ENCODE data around the gene NGLY1.

Gene NGLY1

GRCh38 chr3:25817638-25818037 is 34.4 kb upstream of the NGLY1 start:
- DNase-seq (ENCODE audit: low read depth, low spot score), result no peak
- Histone ChIP-seq H3K36me3 (ENCODE audit: control insufficient read depth, insufficient read depth, low read length) (no peaks in the 10 kb centered on the region), H3K9me3 (ENCODE audit: control insufficient read depth, insufficient read depth, low read length) (no peaks in the 10 kb centered on the region), H3K27ac (ENCODE audit: low read length) (no peak overlapping the region), H3K27me3 (ENCODE audit: control insufficient read depth, insufficient read depth, low read length) (no peaks in the 10 kb centered on the region), H3K4me1 (ENCODE audit: control insufficient read depth, insufficient read depth, low read length) (peaks cover 3% of the 10 kb centered on the region; the same call in 1 of the 2 replicates), H3K4me3 (ENCODE audit: low read length) (no peak overlapping the region)
- no CpG with 5 or more reads among the region's 1 CpG for WGBS (ENCODE audit: insufficient coverage, insufficient read length)

- Histone ChIP-seq H3K36me3 (ENCODE audit: control insufficient read depth, insufficient read depth, low read length) (no peaks in the 10 kb centered on the region), H3K4me3 (ENCODE audit: low read length) (no peak overlapping the region), H3K9me3 (ENCODE audit: control insufficient read depth, insufficient read depth, low read length) (no peaks in the 10 kb centered on the region), H3K27ac (ENCODE audit: low read length) (no peak overlapping the region), H3K4me1 (ENCODE audit: control insufficient read depth, insufficient read depth, low read length) (peaks cover 3% of the 10 kb centered on the region; the same call in 1 of the 2 replicates), H3K27me3 (ENCODE audit: control insufficient read depth, insufficient read depth, low read length) (no peaks in the 10 kb centered on the region)
- WGBS (ENCODE audit: insufficient coverage, insufficient read length), result no CpG with 5 or more reads among the region's 1 CpG
- no peak for DNase-seq (ENCODE audit: low read depth, low spot score)
Measured at GRCh38 chr3:25817107-25817506, 33.9 kb upstream of the NGLY1 start.

- WGBS (ENCODE audit: insufficient coverage, insufficient read length), result no CpG with 5 or more reads among the region's 4 CpGs
- Histone ChIP-seq H3K4me1 (ENCODE audit: control insufficient read depth, insufficient read depth, low read length) (no peaks in the 10 kb centered on the region), H3K9me3 (ENCODE audit: control insufficient read depth, insufficient read depth, low read length) (no peaks in the 10 kb centered on the region), H3K27ac (ENCODE audit: low read length) (no peak overlapping the region), H3K36me3 (ENCODE audit: control insufficient read depth, insufficient read depth, low read length) (no peaks in the 10 kb centered on the region), H3K27me3 (ENCODE audit: control insufficient read depth, insufficient read depth, low read length) (no peaks in the 10 kb centered on the region), H3K4me3 (ENCODE audit: low read length) (no peak overlapping the region)
- DNase-seq (ENCODE audit: low read depth, low spot score), result no peak
Measured at GRCh38 chr3:25812644-25813043, 29.4 kb upstream of the NGLY1 start.

- H3K27me3 ChIP-seq (ENCODE audit: control insufficient read depth, insufficient read depth, low read length), result no peaks in the 10 kb centered on the region
- no peak for DNase-seq (ENCODE audit: low read depth, low spot score)
- no peaks in the 10 kb centered on the region for H3K36me3 ChIP-seq (ENCODE audit: control insufficient read depth, insufficient read depth, low read length)
- no CpG with 5 or more reads among the region's 1 CpG for WGBS (ENCODE audit: insufficient coverage, insufficient read length)
- H3K4me1 ChIP-seq (ENCODE audit: control insufficient read depth, insufficient read depth, low read length), result no peaks in the 10 kb centered on the region
- H3K9me3 ChIP-seq (ENCODE audit: control insufficient read depth, insufficient read depth, low read length), result no peaks in the 10 kb centered on the region
- no peak overlapping the region for H3K27ac ChIP-seq (ENCODE audit: low read length)
- no peak overlapping the region for H3K4me3 ChIP-seq (ENCODE audit: low read length)
Measured at GRCh38 chr3:25804676-25805075, 21.4 kb upstream of the NGLY1 start.

GRCh38 chr3:25803833-25804232 is 20.6 kb upstream of the NGLY1 start:
- Histone ChIP-seq H3K27me3 (ENCODE audit: control insufficient read depth, insufficient read depth, low read length) (no peaks in the 10 kb centered on the region), H3K9me3 (ENCODE audit: control insufficient read depth, insufficient read depth, low read length) (no peaks in the 10 kb centered on the region), H3K27ac (ENCODE audit: low read length) (no peak overlapping the region), H3K4me3 (ENCODE audit: low read length) (no peak overlapping the region), H3K36me3 (ENCODE audit: control insufficient read depth, insufficient read depth, low read length) (no peaks in the 10 kb centered on the region), H3K4me1 (ENCODE audit: control insufficient read depth, insufficient read depth, low read length) (no peaks in the 10 kb centered on the region)
- no peak for DNase-seq (ENCODE audit: low read depth, low spot score)
- WGBS (ENCODE audit: insufficient coverage, insufficient read length), result no CpG with 5 or more reads among the region's 2 CpGs

GRCh38 chr3:25801786-25802185 is 18.5 kb upstream of the NGLY1 start:
- WGBS (ENCODE audit: insufficient coverage, insufficient read length), result no CpG with 5 or more reads among the region's 3 CpGs
- Histone ChIP-seq H3K27me3 (ENCODE audit: control insufficient read depth, insufficient read depth, low read length) (no peaks in the 10 kb centered on the region), H3K4me3 (ENCODE audit: low read length) (no peak overlapping the region), H3K4me1 (ENCODE audit: control insufficient read depth, insufficient read depth, low read length) (no peaks in the 10 kb centered on the region), H3K9me3 (ENCODE audit: control insufficient read depth, insufficient read depth, low read length) (no peaks in the 10 kb centered on the region), H3K27ac (ENCODE audit: low read length) (no peak overlapping the region), H3K36me3 (ENCODE audit: control insufficient read depth, insufficient read depth, low read length) (no peaks in the 10 kb centered on the region)
- DNase-seq (ENCODE audit: low read depth, low spot score), result no peak

- no peaks in the 10 kb centered on the region; the same call in 1 of the 2 replicates for H3K4me1 ChIP-seq (ENCODE audit: control insufficient read depth, insufficient read depth, low read length)
- WGBS (ENCODE audit: insufficient coverage, insufficient read length), result no CpG with 5 or more reads among the region's 56 CpGs
- peak; percentile 60 for DNase-seq (ENCODE audit: low read depth, low spot score)
Measured at GRCh38 chr3:25789596-25790556, 6.6 kb upstream of the NGLY1 start, which contains the start of gene OXSM. TSS of gene OXSM (plus strand) at chr3:25790090. CDS start at chr3:25791021, 931 bp downstream.

GRCh38 chr3:25789209-25789595 is 6.0 kb upstream of the NGLY1 start:
- no peaks in the 10 kb centered on the region for H3K9me3 ChIP-seq (ENCODE audit: control insufficient read depth, insufficient read depth, low read length)
- no peaks in the 10 kb centered on the region for H3K27me3 ChIP-seq (ENCODE audit: control insufficient read depth, insufficient read depth, low read length)
- WGBS (ENCODE audit: insufficient coverage, insufficient read length), result no CpG with 5 or more reads among the region's 2 CpGs
- H3K4me1 ChIP-seq (ENCODE audit: control insufficient read depth, insufficient read depth, low read length), result no peaks in the 10 kb centered on the region; the same call in 1 of the 2 replicates
- DNase-seq (ENCODE audit: low read depth, low spot score), result no peak
- H3K27ac ChIP-seq (ENCODE audit: low read length), result no peak overlapping the region
- no peaks in the 10 kb centered on the region for H3K36me3 ChIP-seq (ENCODE audit: control insufficient read depth, insufficient read depth, low read length)
- peak overlapping the region; percentile 39; the same call in 1 of the 2 replicates for H3K4me3 ChIP-seq (ENCODE audit: low read length)

More at GRCh38 chr3:25789596-25790556, 6.6 kb upstream of the NGLY1 start, which contains the start of gene OXSM:
- Histone ChIP-seq H3K36me3 (ENCODE audit: control insufficient read depth, insufficient read depth, low read length) (no peaks in the 10 kb centered on the region), H3K27me3 (ENCODE audit: control insufficient read depth, insufficient read depth, low read length) (no peaks in the 10 kb centered on the region), H3K9me3 (ENCODE audit: control insufficient read depth, insufficient read depth, low read length) (no peaks in the 10 kb centered on the region), H3K27ac (ENCODE audit: low read length) (no peak within 1 kb of the TSS), H3K4me3 (ENCODE audit: low read length) (peak within 1 kb of the TSS; percentile 39; the same call in 1 of the 2 replicates)

- no peak overlapping the region for H3K4me3 ChIP-seq (ENCODE audit: low read length)
Measured at GRCh38 chr3:25787689-25788088, 4.4 kb upstream of the NGLY1 start.

GRCh38 chr3:25785826-25786225 is 2.6 kb upstream of the NGLY1 start:
- no peaks in the 10 kb centered on the region for H3K36me3 ChIP-seq (ENCODE audit: control insufficient read depth, insufficient read depth, low read length)
- no peak for DNase-seq (ENCODE audit: low read depth, low spot score)
- no peaks in the 10 kb centered on the region for H3K9me3 ChIP-seq (ENCODE audit: control insufficient read depth, insufficient read depth, low read length)
- H3K27me3 ChIP-seq (ENCODE audit: control insufficient read depth, insufficient read depth, low read length), result no peaks in the 10 kb centered on the region
- H3K27ac ChIP-seq (ENCODE audit: low read length), result no peak overlapping the region
- no peaks in the 10 kb centered on the region; the same call in 1 of the 2 replicates for H3K4me1 ChIP-seq (ENCODE audit: control insufficient read depth, insufficient read depth, low read length)
- no peak overlapping the region for H3K4me3 ChIP-seq (ENCODE audit: low read length)
- WGBS (ENCODE audit: insufficient coverage, insufficient read length), result no CpG with 5 or more reads among the region's 3 CpGs

More at GRCh38 chr3:25787689-25788088, 4.4 kb upstream of the NGLY1 start:
- no peaks in the 10 kb centered on the region for H3K27me3 ChIP-seq (ENCODE audit: control insufficient read depth, insufficient read depth, low read length)
- H3K27ac ChIP-seq (ENCODE audit: low read length), result no peak overlapping the region
- WGBS (ENCODE audit: insufficient coverage, insufficient read length), result no CpG with 5 or more reads among the region's 3 CpGs
- no peaks in the 10 kb centered on the region for H3K36me3 ChIP-seq (ENCODE audit: control insufficient read depth, insufficient read depth, low read length)
- H3K9me3 ChIP-seq (ENCODE audit: control insufficient read depth, insufficient read depth, low read length), result no peaks in the 10 kb centered on the region
- DNase-seq (ENCODE audit: low read depth, low spot score), result no peak
- H3K4me1 ChIP-seq (ENCODE audit: control insufficient read depth, insufficient read depth, low read length), result no peaks in the 10 kb centered on the region; the same call in 1 of the 2 replicates
